ENCODE measurements around the gene RPL13A. TPM values are rescaled to one million over a fixed set of nuclear protein-coding genes. Genes with fewer than 3 reads are reported as not detected.

Gene RPL13A
- total RNA-seq, 1 experiment from 2014 or later = 3,286 TPM

- Histone ChIP-seq H4K20me1 (ENCODE audit: control insufficient read depth, insufficient read depth, insufficient read length) (no peaks in the 10 kb centered on the region), H3K9me3 (ENCODE audit: control insufficient read depth, low read depth, low read length) (no peaks in the 10 kb centered on the region), H3K27me3 (ENCODE audit: insufficient read depth, low read length) (no peaks in the 10 kb centered on the region), H3K79me1 (ENCODE audit: insufficient read depth, low read depth, low read length, poor library complexity, severe bottlenecking) (no peaks in the 10 kb centered on the region), H2BK120ac (ENCODE audit: low read depth, low read length, poor library complexity, severe bottlenecking) (no peak overlapping the region), H2BK5ac (ENCODE audit: insufficient read length, low read length) (no peak overlapping the region), H3K4ac (ENCODE audit: low read depth, low read length) (no peak overlapping the region), H3K27ac (ENCODE audit: insufficient read length, low read depth, low read length) (peak overlapping the region; percentile 52), H3K9ac (ENCODE audit: extremely low read depth, insufficient read length, low read length) (peak overlapping the region; percentile 100), H4K91ac (ENCODE audit: insufficient read length, low read depth, low read length) (no peak overlapping the region), H3K14ac (ENCODE audit: insufficient read depth, low read length) (no peak overlapping the region), H3K4me1 (ENCODE audit: insufficient read depth, low read length) (no peaks in the 10 kb centered on the region), H2BK15ac (ENCODE audit: low read depth, low read length) (no peak overlapping the region), H2AK5ac (ENCODE audit: insufficient read length, low read length) (no peak overlapping the region), H2BK20ac (ENCODE audit: low read depth, low read length, poor library complexity, severe bottlenecking) (no peak overlapping the region), H3K4me2 (ENCODE audit: insufficient read depth, insufficient read length, low read length) (peak overlapping the region; percentile 100), H4K5ac (ENCODE audit: insufficient read length, low read depth, low read length) (no peak overlapping the region), H2AFZ (ENCODE audit: low read length) (no peak overlapping the region), H3K23me2 (ENCODE audit: insufficient read length, low read depth, low read length, poor library complexity, severe bottlenecking) (peaks cover 13% of the 10 kb centered on the region), H4K8ac (replicated peaks; ENCODE audit: insufficient read length, low read depth, low read length) (no peak overlapping the region), H3T11ph (ENCODE audit: low read length) (no peak overlapping the region), H3K79me2 (ENCODE audit: insufficient read depth, low read length) (peaks cover 18% of the 10 kb centered on the region), H3K18ac (ENCODE audit: insufficient read length, low read depth, low read length) (no peak overlapping the region), H3K56ac (ENCODE audit: insufficient read length, low read depth, low read length) (no peak overlapping the region), H2BK12ac (ENCODE audit: insufficient read length, low read depth, low read length) (no peak overlapping the region), H3K23ac (ENCODE audit: insufficient read length, low read depth, low read length) (no peak overlapping the region)
- TF ChIP-seq, protein P1, sequence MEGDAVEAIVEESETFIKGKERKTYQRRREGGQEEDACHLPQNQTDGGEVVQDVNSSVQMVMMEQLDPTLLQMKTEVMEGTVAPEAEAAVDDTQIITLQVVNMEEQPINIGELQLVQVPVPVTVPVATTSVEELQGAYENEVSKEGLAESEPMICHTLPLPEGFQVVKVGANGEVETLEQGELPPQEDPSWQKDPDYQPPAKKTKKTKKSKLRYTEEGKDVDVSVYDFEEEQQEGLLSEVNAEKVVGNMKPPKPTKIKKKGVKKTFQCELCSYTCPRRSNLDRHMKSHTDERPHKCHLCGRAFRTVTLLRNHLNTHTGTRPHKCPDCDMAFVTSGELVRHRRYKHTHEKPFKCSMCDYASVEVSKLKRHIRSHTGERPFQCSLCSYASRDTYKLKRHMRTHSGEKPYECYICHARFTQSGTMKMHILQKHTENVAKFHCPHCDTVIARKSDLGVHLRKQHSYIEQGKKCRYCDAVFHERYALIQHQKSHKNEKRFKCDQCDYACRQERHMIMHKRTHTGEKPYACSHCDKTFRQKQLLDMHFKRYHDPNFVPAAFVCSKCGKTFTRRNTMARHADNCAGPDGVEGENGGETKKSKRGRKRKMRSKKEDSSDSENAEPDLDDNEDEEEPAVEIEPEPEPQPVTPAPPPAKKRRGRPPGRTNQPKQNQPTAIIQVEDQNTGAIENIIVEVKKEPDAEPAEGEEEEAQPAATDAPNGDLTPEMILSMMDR (conservative IDR thresholded peaks at IDR 0.05) = no peak
- H3K4me3 Mint-ChIP-seq = peak overlapping the region; percentile 91 to 96
- no CpG with 5 or more reads among the region's 15 CpGs for WGBS (ENCODE audit: extremely low coverage, insufficient read length, low lambda C conversion rate)
- peak overlapping the region; percentile 99 to 100 (median 100) for H3K27ac Mint-ChIP-seq
- peaks cover 52 to 58% (median 55%) of the 10 kb centered on the region in 3 experiments for H3K36me3 Mint-ChIP-seq (ENCODE audit: insufficient read depth in 1 of 3, low read depth in 3 of 3)
- peak; percentile 49 for DNase-seq
- peaks cover 12 to 14% of the 10 kb centered on the region in 2 experiments; a peak in 4 of 5 replicates for H3K9me3 Mint-ChIP-seq
- H3K27me3 Mint-ChIP-seq (ENCODE audit: low read depth) = peaks cover 11% of the 10 kb centered on the region; the same call in 1 of the 2 replicates
- H3K4me1 Mint-ChIP-seq = peaks cover 13 to 20% of the 10 kb centered on the region in 2 experiments
These were observed 2.3 kb downstream of the RPL13A start for GRCh38 chr19:49489601-49490167.

Data from H9 (cell line).